Raji (cell line): ENCODE results near the gene SLC4A1.

Source experiments
- POLR2A ChIP-seq: IDR thresholded peaks from 2 replicates; pipeline ENCODE4 v1.6.1; 2011; ENCODE audit warnings: low read depth, low read length, control low read depth; ENCODE audit not compliant: insufficient read depth

The SLC4A1 gene

GRCh38 chr17:44307387-44308186, 39.7 kb upstream of the SLC4A1 start:
- TF ChIP-seq POLR2A = no peak

DNA sequence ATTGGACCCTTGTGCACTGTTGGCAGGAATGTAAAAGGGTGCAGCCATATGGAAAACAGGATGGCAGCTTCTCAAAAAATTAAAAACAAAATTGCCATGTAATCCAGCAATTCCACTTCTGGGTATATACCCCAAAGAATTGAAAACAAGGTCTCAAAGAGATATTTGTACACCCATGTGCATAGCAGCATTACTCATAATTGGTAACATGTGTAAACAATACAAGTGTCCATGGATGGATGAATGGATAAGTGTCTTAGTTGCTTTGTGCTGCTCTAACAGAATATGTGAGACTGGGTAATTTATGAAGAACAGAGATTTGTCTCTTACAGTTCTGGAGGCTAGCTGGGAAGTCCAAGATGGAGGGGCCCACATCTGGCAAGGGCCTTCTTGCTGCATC, 36.7 kb upstream of the SLC4A1 start:
- TF ChIP-seq POLR2A = no peak

- TF ChIP-seq POLR2A = no peak
Observed at GRCh38 chr17:44297975-44298374, 30.0 kb upstream of the SLC4A1 start.

GRCh38 chr17:44293509-44294226, 25.7 kb upstream of the SLC4A1 start:
- TF ChIP-seq POLR2A = no peak

DNA sequence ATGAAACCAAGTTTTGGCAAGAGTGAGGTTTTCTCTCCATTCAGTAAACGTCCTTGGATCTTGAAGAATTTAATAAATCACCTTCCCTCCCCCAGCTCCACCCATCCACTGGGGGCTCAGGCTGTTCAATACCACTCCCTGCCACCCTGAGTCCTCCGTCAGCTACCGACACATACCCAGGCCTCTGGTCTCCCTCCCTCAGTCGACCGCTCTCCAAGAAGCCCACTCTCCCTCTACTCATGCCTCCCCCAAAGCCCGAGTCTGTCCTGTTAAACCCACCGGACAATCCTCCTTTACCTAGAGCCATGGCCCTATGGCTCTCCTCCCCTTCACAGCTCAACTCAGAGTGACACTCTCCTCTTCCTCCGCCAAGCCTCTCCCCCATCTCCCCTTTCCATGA, 19.7 kb upstream of the SLC4A1 start:
- no peak for TF ChIP-seq POLR2A

- no peak for TF ChIP-seq POLR2A
Observed at GRCh38 chr17:44284024-44284400, 16.1 kb upstream of the SLC4A1 start.

- TF ChIP-seq POLR2A = no peak
Observed at GRCh38 chr17:44283344-44284023, 15.5 kb upstream of the SLC4A1 start.

DNA sequence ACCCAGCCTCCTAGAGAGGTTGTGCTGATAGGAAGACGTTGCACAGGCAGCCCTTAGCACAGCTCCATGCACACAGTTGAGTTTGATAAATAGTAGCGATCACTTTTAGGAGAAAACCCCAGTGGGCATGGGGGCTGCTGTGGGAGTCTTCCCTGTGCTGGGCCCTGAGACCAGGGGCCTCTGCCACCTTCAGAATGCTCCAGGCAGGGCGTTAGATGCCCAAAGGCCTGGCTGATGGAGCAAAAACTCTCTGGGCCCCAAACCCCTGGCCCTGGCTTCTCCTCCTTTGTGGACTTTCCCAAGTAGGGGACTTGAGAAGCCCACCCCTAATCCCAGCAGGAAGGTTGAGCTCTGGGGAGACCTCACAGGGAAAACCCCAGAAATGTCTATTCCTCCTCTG, 14.3 kb upstream of the SLC4A1 start:
- no peak for TF ChIP-seq POLR2A

- no peak for TF ChIP-seq POLR2A
Observed at GRCh38 chr17:44281570-44281969, 13.6 kb upstream of the SLC4A1 start.

GRCh38 chr17:44280392-44280937, 12.5 kb upstream of the SLC4A1 start:
- no peak for TF ChIP-seq POLR2A

- no peak for TF ChIP-seq POLR2A
Observed at GRCh38 chr17:44279666-44280391, 11.9 kb upstream of the SLC4A1 start.

DNA sequence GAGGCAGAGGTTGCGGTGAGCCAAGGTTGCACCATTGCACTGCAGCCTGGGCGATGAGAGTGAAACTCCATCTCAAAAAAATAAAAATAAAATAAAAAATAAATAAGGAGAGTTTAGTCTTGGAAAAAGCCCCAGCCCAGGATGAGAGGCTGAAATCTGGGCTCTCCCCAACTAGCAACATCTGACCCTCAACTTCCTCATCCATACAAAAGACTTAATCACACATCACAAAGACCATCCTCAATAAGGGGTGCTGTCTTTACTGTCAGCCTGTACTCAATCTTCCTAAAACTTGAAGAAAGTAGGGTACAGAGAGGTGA, 11.4 kb upstream of the SLC4A1 start:
- TF ChIP-seq POLR2A = no peak

GRCh38 chr17:44277976-44278375, 10.0 kb upstream of the SLC4A1 start:
- TF ChIP-seq POLR2A = no peak

DNA sequence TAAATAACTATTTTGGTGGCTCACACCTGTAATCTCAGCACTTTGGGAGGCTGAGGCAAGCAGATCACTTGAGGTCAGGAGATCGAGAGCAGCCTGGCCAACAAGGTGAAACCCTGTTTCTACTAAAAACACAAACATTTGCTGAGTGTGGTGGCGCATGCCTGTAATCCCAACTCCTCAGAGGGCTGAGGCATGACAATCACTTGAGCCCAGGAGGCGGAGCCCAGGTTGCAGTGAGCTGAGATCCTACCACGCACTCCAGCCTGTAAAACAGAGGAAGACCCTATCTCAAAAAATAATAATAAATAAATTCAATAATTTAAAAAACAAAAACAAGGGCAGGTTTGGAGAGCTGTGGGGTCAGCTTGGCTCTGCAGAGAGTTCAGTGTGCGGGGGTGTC, 5.7 kb upstream of the SLC4A1 start:
- no peak for TF ChIP-seq POLR2A

DNA sequence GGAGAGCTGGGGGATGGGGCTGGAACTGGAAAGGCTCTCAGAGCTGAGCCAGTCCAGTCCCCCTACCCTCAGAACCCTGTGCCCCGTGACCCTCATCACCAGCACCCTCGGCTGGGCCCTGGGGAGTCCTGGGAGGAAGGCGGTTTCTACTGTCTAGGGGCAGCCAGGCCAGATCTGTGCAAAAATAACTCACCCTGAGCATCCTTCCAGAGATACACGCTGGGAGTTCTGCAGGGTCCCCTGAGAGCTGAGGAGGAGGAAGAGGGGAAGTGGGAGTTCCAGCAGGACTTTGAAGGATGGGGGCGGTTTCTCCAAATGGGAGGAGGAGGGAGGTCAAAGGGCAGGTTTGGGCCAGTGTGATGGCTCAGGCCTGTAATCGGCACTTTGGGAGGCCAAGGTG, 5.0 kb upstream of the SLC4A1 start:
- TF ChIP-seq POLR2A = no peak
